Mucosa of descending colon (tissue), 3 donors: ENCODE data around the gene ABCC4. TPM values are rescaled to one million over a fixed set of nuclear protein-coding genes. Genes with fewer than 3 reads are reported as not detected.

Experiments used
- ATAC-seq: fragments of 200-7000 bp; cut with Tn5 transposase; one replicate; pipeline ENCODE4 v1.9.1; 2020; ENCODE audit warnings: mild to moderate bottlenecking, moderate library complexity
- DNase-seq, 3 donors: peaks; one replicate each; pipeline ENCODE4 v3.0.0-alpha.2; 2020
- H3K36me3 ChIP-seq: fragments of 200-600 bp; one replicate; pipeline ENCODE4 v1.8.0; 2021; ENCODE audit warnings: low read depth, mild to moderate bottlenecking
- H3K4me1 ChIP-seq: fragments of 200-600 bp; one replicate; pipeline ENCODE4 v1.8.0; 2021; ENCODE audit warnings: low read depth, mild to moderate bottlenecking
- H3K4me3 ChIP-seq: fragments of 200-600 bp; one replicate; pipeline ENCODE4 v1.8.0; 2021; ENCODE audit warnings: mild to moderate bottlenecking
- H3K9me3 ChIP-seq: fragments of 200-600 bp; one replicate; pipeline ENCODE4 v1.8.0; 2021; ENCODE audit warnings: mild to moderate bottlenecking
- CTCF ChIP-seq: fragments of 200-600 bp; IDR thresholded peaks from one replicate; pipeline ENCODE4 v1.8.0; 2022; ENCODE audit warnings: antibody characterized with exemption, mild to moderate bottlenecking
- intact Hi-C, 2 donors: fragments of 100-400 bp; cut with DNase I in 1 of 2; cut with micrococcal nuclease in 1 of 2; formaldehyde crosslinking; loops; one replicate each; pipeline versions ENCODE4 v1.11.0 to v1.11.1; 2022; cut with DNase I, micrococcal nuclease
- total RNA-seq, 3 donors: library from RNA; stranded (reverse); fragmentation: NEBNext Ultra II Directional in 2 of 3; extraction: Animal tissue kit (Norgen Biotek cat#: 25700) in 2 of 3; gene quantifications; one replicate each; pipeline versions ENCODE4 v1.2.1 to v1.2.4, GENCODE V29; 2021 to 2023
- donor health status: DM: no; HTN: no; CAD: no; lungs with moderate emphysema.
- donor health status: DM: no; HTN: no; CAD: no.
- donor health status: DM: no; HTN: yes; CAD: no.

Gene ABCC4
- total RNA-seq, 3 donors from 2014 or later: 19.3 to 35.1 (median 30.2) TPM

- no peak for TF ChIP-seq CTCF
- H3K9me3 ChIP-seq: no peaks in the 10 kb centered on the region
- intact Hi-C loops: no loop called here
- H3K4me1 ChIP-seq: no peaks in the 10 kb centered on the region
- DNase-seq: no peak
- ATAC-seq: no peak
- no peaks in the 10 kb centered on the region for H3K36me3 ChIP-seq
- no peak overlapping the region for H3K4me3 ChIP-seq
Observed at GRCh38 chr13:95337597-95337996, 36.3 kb upstream of the ABCC4 start.

GRCh38 chr13:95335667-95336066 lies 34.4 kb upstream of the ABCC4 start:
- ATAC-seq (no peak), DNase-seq (no peak)
- TF ChIP-seq CTCF: no peak
- H3K36me3 ChIP-seq: no peaks in the 10 kb centered on the region
- intact Hi-C loops: no loop called here
- no peaks in the 10 kb centered on the region for H3K9me3 ChIP-seq
- no peaks in the 10 kb centered on the region for H3K4me1 ChIP-seq
- H3K4me3 ChIP-seq: no peak overlapping the region

- DNase-seq (no peak), ATAC-seq (no peak)
- Histone ChIP-seq H3K4me3 (no peak overlapping the region), H3K36me3 (no peaks in the 10 kb centered on the region), H3K4me1 (no peaks in the 10 kb centered on the region), H3K9me3 (no peaks in the 10 kb centered on the region)
- no peak for TF ChIP-seq CTCF
- intact Hi-C loops: no loop called here
Observed at GRCh38 chr13:95328386-95328785, 27.1 kb upstream of the ABCC4 start.

GRCh38 chr13:95327190-95327589 lies 25.9 kb upstream of the ABCC4 start:
- DNase-seq (no peak), ATAC-seq (no peak)
- Histone ChIP-seq H3K4me3 (no peak overlapping the region), H3K9me3 (no peaks in the 10 kb centered on the region), H3K36me3 (no peaks in the 10 kb centered on the region), H3K4me1 (no peaks in the 10 kb centered on the region)
- TF ChIP-seq CTCF: no peak
- intact Hi-C loops: no loop called here

GRCh38 chr13:95326695-95327094 lies 25.4 kb upstream of the ABCC4 start:
- H3K9me3 ChIP-seq: no peaks in the 10 kb centered on the region
- no peaks in the 10 kb centered on the region for H3K36me3 ChIP-seq
- TF ChIP-seq CTCF: no peak
- H3K4me1 ChIP-seq: no peaks in the 10 kb centered on the region
- no peak for DNase-seq
- intact Hi-C loops: no loop called here
- ATAC-seq: no peak
- H3K4me3 ChIP-seq: no peak overlapping the region

GRCh38 chr13:95325485-95325884 lies 24.2 kb upstream of the ABCC4 start:
- intact Hi-C loops: no loop called here
- TF ChIP-seq CTCF: no peak

More at GRCh38 chr13:95325485-95325884, 24.2 kb upstream of the ABCC4 start:
- no peaks in the 10 kb centered on the region for H3K36me3 ChIP-seq
- ATAC-seq: no peak
- H3K9me3 ChIP-seq: no peaks in the 10 kb centered on the region
- no peaks in the 10 kb centered on the region for H3K4me1 ChIP-seq
- H3K4me3 ChIP-seq: no peak overlapping the region
- DNase-seq: no peak
